A549 (cell line): ENCODE data around the gene TRAPPC2. TPM values are rescaled to one million over a fixed set of nuclear protein-coding genes. Genes with fewer than 3 reads are reported as not detected.

Experiments used
- ATAC-seq, 2 experiments: fragments of 200-7000 bp in 1 of 2; fragments of >200 bp in 1 of 2; cut with Nextera tagmentation in 1 of 2; cut with Tn5 transposase in 1 of 2; 3 replicates each; pipeline versions ENCODE4 v1.8.0 to v1.9.1; 2018 to 2020; ENCODE audit warnings: mild to moderate bottlenecking in 1 of 2, moderate library complexity in 1 of 2
- CTCF ChIA-PET: fragments of 300-600 bp; sonication (Branson Sonifier 250); formaldehyde crosslinking; extraction: SDS; loops from one replicate; lab custom pipeline; 2021; ENCODE audit warnings: antibody characterized with exemption, inconsistent platforms; lab: Yijun Ruan, JAX
- POLR2A ChIA-PET: fragments of 350-600 bp; formaldehyde crosslinking; extraction: SDS; loops from one replicate; lab custom pipeline; 2021; ENCODE audit warnings: antibody characterized with exemption, inconsistent platforms; lab: Yijun Ruan, JAX
- DNase-seq, 2 experiments: peaks; one replicate each; pipeline versions ENCODE4 v3.0.0 to v3.0.0-alpha.2; 2011 to 2016; ENCODE audit warnings: low read depth in 1 of 2, low spot score in 1 of 2
- FAIRE-seq: peaks from 2 replicates; lab custom pipeline; 2011; peaks lifted over from hg19 to GRCh38; lab: Jason Lieb, UNC
- H3K27ac ChIP-seq, 2 experiments: fragments of >200 bp; sonication (Bioruptor Twin); formaldehyde crosslinking; 3 replicates each; pipeline ENCODE4 v1.5.1; 2016 to 2017
- H3K4me1 ChIP-seq: fragments of >200 bp; sonication (Bioruptor Twin); formaldehyde crosslinking; 3 replicates; pipeline ENCODE4 v1.6.1; 2016
- H3K4me2 ChIP-seq: fragments of >200 bp; sonication (Bioruptor Twin); formaldehyde crosslinking; 3 replicates; pipeline ENCODE4 v1.6.1; 2016
- H3K4me3 ChIP-seq: fragments of >200 bp; sonication (Bioruptor Twin); formaldehyde crosslinking; 3 replicates; pipeline ENCODE4 v1.5.1; 2016
- H3K9me3 ChIP-seq: fragments of >200 bp; sonication (Bioruptor Twin); formaldehyde crosslinking; 3 replicates; pipeline ENCODE4 v1.6.1; 2016
- ATOH8 ChIP-seq: fragments of 250-450 bp; sonication (Bioruptor Pico); IDR thresholded peaks from 2 replicates; pipeline ENCODE4 v1.5.0; 2020; ENCODE audit warnings: low read depth, mild to moderate bottlenecking, moderate library complexity
- BCL3 ChIP-seq: fragments of >200 bp; sonication (Bioruptor Twin); formaldehyde crosslinking; IDR thresholded peaks from 3 replicates; pipeline ENCODE4 v1.6.1; 2016
- CBX2 ChIP-seq: fragments of 200-600 bp; sonication (generic); IDR thresholded peaks from 2 replicates; pipeline ENCODE4 v1.6.1; 2016; ENCODE audit warnings: low read depth, mild to moderate bottlenecking, borderline replicate concordance
- CEBPB ChIP-seq, 2 experiments: fragments of >200 bp in 1 of 2; sonication (Bioruptor Twin) in 1 of 2; formaldehyde crosslinking in 1 of 2; IDR thresholded peaks; 2 replicates each; pipeline ENCODE4 v1.6.1; 2012 to 2016
- CHD2 ChIP-seq: fragments of 150-350 bp; IDR thresholded peaks from 2 replicates; pipeline ENCODE4 v1.6.1; 2014; ENCODE audit warnings: low read length; ENCODE audit not compliant: partially characterized antibody
- EHF ChIP-seq: fragments of 250-450 bp; sonication (Bioruptor Pico); IDR thresholded peaks from 2 replicates; pipeline ENCODE4 v1.5.0; 2020; ENCODE audit warnings: mild to moderate bottlenecking
- ELK1 ChIP-seq: fragments of 150-350 bp; IDR thresholded peaks from 2 replicates; pipeline ENCODE4 v1.6.1; 2014; ENCODE audit warnings: low read depth, mild to moderate bottlenecking, low read length
- HMGXB4 ChIP-seq: fragments of 250-450 bp; sonication (Bioruptor Pico); IDR thresholded peaks from 2 replicates; pipeline ENCODE4 v1.5.0; 2021; ENCODE audit warnings: mild to moderate bottlenecking, moderate library complexity, borderline replicate concordance
- HOXB5 ChIP-seq: fragments of 250-450 bp; sonication (Bioruptor Pico); IDR thresholded peaks from 2 replicates; pipeline ENCODE4 v1.5.0; 2020; ENCODE audit warnings: mild to moderate bottlenecking, moderate library complexity
- MAX ChIP-seq: IDR thresholded peaks from 2 replicates; pipeline ENCODE4 v1.6.1; 2012
- NR3C1 ChIP-seq: fragments of >200 bp; sonication (Bioruptor Twin); formaldehyde crosslinking; IDR thresholded peaks from 3 replicates; pipeline ENCODE4 v1.6.1; 2017
- PHF8 ChIP-seq: fragments of 200-600 bp; sonication (generic); IDR thresholded peaks from 2 replicates; pipeline ENCODE4 v1.6.1; 2016; ENCODE audit warnings: low read depth, mild to moderate bottlenecking, antibody characterized with exemption, moderate library complexity, borderline replicate concordance
- REST ChIP-seq: fragments of 200-600 bp; sonication (generic); IDR thresholded peaks from 2 replicates; pipeline ENCODE4 v1.6.1; 2016; ENCODE audit warnings: antibody characterized with exemption, mild to moderate bottlenecking, moderate library complexity
- RNF2 ChIP-seq: fragments of 200-600 bp; sonication (generic); IDR thresholded peaks from 2 replicates; pipeline ENCODE4 v1.6.1; 2016; ENCODE audit warnings: low read depth, mild to moderate bottlenecking, antibody characterized with exemption, moderate library complexity, borderline replicate concordance
- SREBF2 ChIP-seq: fragments of 450-650 bp; IDR thresholded peaks from 2 replicates; pipeline ENCODE4 v1.6.1; 2014; ENCODE audit warnings: mild to moderate bottlenecking, moderate library complexity
- TFCP2L1 ChIP-seq: fragments of 250-450 bp; sonication (Bioruptor Pico); IDR thresholded peaks from 2 replicates; pipeline ENCODE4 v1.5.0; 2021; ENCODE audit warnings: mild to moderate bottlenecking
- USF2 ChIP-seq: fragments of 450-650 bp; IDR thresholded peaks from 2 replicates; pipeline ENCODE4 v1.6.1; 2014; ENCODE audit warnings: antibody characterized with exemption
- ZSCAN20 ChIP-seq: fragments of 250-450 bp; sonication (Bioruptor Pico); IDR thresholded peaks from 2 replicates; pipeline ENCODE4 v1.8.0; 2022; ENCODE audit warnings: mild to moderate bottlenecking, moderate library complexity
- WGBS: methylation state at CpG from one replicate; pipeline ENCODE4 v1.1.6; 2017; ENCODE audit errors: missing lambda C conversion rate; 5-methylcytosine and 5-hydroxymethylcytosine counted together
- polyA plus RNA-seq, 4 experiments: library from polyadenylated mRNA; depleted of rRNA in 3 of 4; stranded (reverse); fragments of >200 nt; fragmentation: RNase III in 1 of 4; extraction: RNeasy Plus Mini Kit Qiagen cat#74134 plus additional on column Dnase treatment in 1 of 4; gene quantifications; 2 replicates in 3 of 4; 3 replicates in 1 of 4; pipeline ENCODE4 v1.2.3, GENCODE V29; 2011 to 2017

Gene TRAPPC2
- polyA plus RNA-seq, 2 of the 4 experiments (the other 2 are of a cell fraction): 11.6 TPM

- H3K27ac ChIP-seq: no peak overlapping the region
- CTCF ChIA-PET: interaction anchor here (0.7 kb wide), 2 partner anchors 18 to 50 kb away, joined by 3 to 4 read pairs; no protein-coding TSS in a partner anchor
- TF ChIP-seq PHF8 (no peak), TFCP2L1 (CRISPR knock-in tag) (no peak), ATOH8 (CRISPR knock-in tag) (no peak), EHF (CRISPR knock-in tag) (no peak), RNF2 (no peak), BCL3 (no peak), HOXB5 (CRISPR knock-in tag) (no peak), HMGXB4 (CRISPR knock-in tag) (no peak), ELK1 (no peak), NR3C1 (no peak), MAX (no peak), CHD2 (no peak), CBX2 (no peak), REST (no peak), ZSCAN20 (no peak), CEBPB (IDR thresholded peaks at IDR 0.05) (no peak)
- TF ChIP-seq, all 56 proteins: peak for 0
- Histone ChIP-seq H3K4me3 (no peak overlapping the region), H3K9me3 (no peaks in the 10 kb centered on the region), H3K4me2 (no peak overlapping the region), H3K4me1 (peaks cover 21% of the 10 kb centered on the region)
- DNase-seq (no peak), ATAC-seq (no peak), FAIRE-seq (peak; percentile 51)
- POLR2A ChIA-PET: no interaction called here
- 95% methylated on average over 1 of the region's 1 CpG for WGBS
Measured at GRCh38 chrX:13697976-13698375, 36.4 kb downstream of the TRAPPC2 start.

- no peak for ATAC-seq
- 96% methylated on average over 2 of the region's 2 CpGs for WGBS
- ChIA-PET POLR2A (no interaction called here), CTCF (interaction anchor here (0.6 to 0.7 kb wide), 3 partner anchors 19 to 1726 kb away, joined by 3 to 4 read pairs (median 3); no protein-coding TSS in a partner anchor)
- peaks cover 26% of the 10 kb centered on the region for H3K4me1 ChIP-seq
- H3K9me3 ChIP-seq: no peaks in the 10 kb centered on the region
- no peak overlapping the region for H3K4me3 ChIP-seq
- H3K27ac ChIP-seq: no peak overlapping the region
- TF ChIP-seq RNF2 (no peak), SREBF2 (no peak), CHD2 (no peak), USF2 (no peak)
- FAIRE-seq: no peak
- H3K4me2 ChIP-seq: no peak overlapping the region
- DNase-seq: no peak
Measured at GRCh38 chrX:13697455-13697854, 37.0 kb downstream of the TRAPPC2 start.
